ENCODE data around the gene BGLAP. TPM values are rescaled to one million over a fixed set of nuclear protein-coding genes. Genes with fewer than 3 reads are reported as not detected.

BGLAP gene
- polyA plus RNA-seq, 1 donor from 2014 or later: 2.5 TPM

- H3K4me3 ChIP-seq (ENCODE audit: low read length): no peak overlapping the region
- H3K9ac ChIP-seq (ENCODE audit: low read length): no peak overlapping the region
- H3K27me3 ChIP-seq (ENCODE audit: insufficient read depth, low read depth, low read length): no peaks in the 10 kb centered on the region
- no peak for TF ChIP-seq POLR2AphosphoS5 (IDR thresholded peaks at IDR 0.05)
- TF ChIP-seq MXI1 (conservative IDR thresholded peaks at IDR 0.05; ENCODE audit: poor library complexity, severe bottlenecking): no peak
- no peak for TF ChIP-seq EP300 (conservative IDR thresholded peaks at IDR 0.05; ENCODE audit: poor library complexity, severe bottlenecking)
- TF ChIP-seq CTCF (IDR thresholded peaks at IDR 0.05; ENCODE audit: poor library complexity, severe bottlenecking): no peak
- TF ChIP-seq REST (IDR thresholded peaks at IDR 0.05; ENCODE audit: borderline replicate concordance): no peak
- no peak for TF ChIP-seq TAF1 (IDR thresholded peaks at IDR 0.05; ENCODE audit: low read depth)
- no peak overlapping the region for H3K27ac ChIP-seq (ENCODE audit: low read length)
- no peaks in the 10 kb centered on the region for H3K79me2 ChIP-seq (replicated peaks; ENCODE audit: insufficient read depth, low read length)
- no peaks in the 10 kb centered on the region for H3K36me3 ChIP-seq (ENCODE audit: insufficient read depth, low read length)
- H3K9me3 ChIP-seq (ENCODE audit: low read length): no peaks in the 10 kb centered on the region
- no peaks in the 10 kb centered on the region for H3K9me2 ChIP-seq (ENCODE audit: insufficient read depth, low read length)
- no peak overlapping the region for H2AFZ ChIP-seq (ENCODE audit: low read depth, low read length)
- no peak overlapping the region for H3K4me2 ChIP-seq (ENCODE audit: low read length)
- H3F3A ChIP-seq (ENCODE audit: insufficient read depth, low read length, poor library complexity, severe bottlenecking): no peaks in the 10 kb centered on the region
- no peaks in the 10 kb centered on the region for H4K20me1 ChIP-seq (ENCODE audit: insufficient read depth)
These were observed 18.9 kb downstream of the BGLAP start for GRCh38 chr1:156260896-156261295.

DNA sequence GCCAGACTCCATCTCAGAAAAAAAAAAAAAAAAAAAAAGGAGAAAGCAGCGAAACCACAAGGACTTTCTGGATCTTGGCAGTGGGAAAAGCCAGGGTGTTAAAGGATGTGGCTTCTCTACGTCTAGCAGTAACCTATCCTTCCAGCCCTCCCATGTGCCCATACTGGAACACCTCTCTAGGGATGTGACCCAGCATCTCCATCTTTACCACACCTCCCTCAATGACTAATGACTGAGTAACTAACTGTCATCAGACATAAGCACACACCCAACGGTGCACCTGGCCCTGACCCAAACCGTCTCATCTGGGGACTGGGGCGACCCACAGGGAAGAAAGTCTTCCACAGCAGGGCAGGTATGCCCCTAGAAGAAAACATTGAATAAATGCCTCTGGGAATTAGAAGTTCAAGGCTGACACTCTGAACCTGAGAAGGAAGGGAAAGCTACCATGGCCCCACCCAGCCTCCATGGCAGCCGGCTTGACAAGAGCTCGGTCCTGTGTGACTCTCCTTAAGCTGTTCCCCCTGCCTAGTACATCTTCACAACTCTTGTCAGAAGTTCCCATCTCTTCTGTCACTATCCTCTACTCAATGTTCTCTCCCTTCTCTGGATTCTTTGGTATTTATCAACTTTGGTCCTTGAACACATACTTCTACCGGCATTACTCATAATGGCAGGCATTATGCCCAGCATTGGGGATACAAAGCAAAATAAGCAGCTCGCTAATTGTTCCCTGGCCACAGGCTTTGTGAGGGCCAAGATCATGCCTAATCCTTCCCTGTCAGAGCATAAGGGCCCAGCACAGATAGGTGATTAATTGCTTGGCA is 20.7 kb downstream of the BGLAP start:
- Histone ChIP-seq H3K4me2 (ENCODE audit: low read length) (no peak overlapping the region), H4K20me1 (ENCODE audit: insufficient read depth) (no peaks in the 10 kb centered on the region), H2AFZ (ENCODE audit: low read depth, low read length) (no peak overlapping the region), H3K9me3 (ENCODE audit: low read length) (no peaks in the 10 kb centered on the region), H3K27me3 (ENCODE audit: insufficient read depth, low read depth, low read length) (no peaks in the 10 kb centered on the region), H3K36me3 (ENCODE audit: insufficient read depth, low read length) (peaks cover 1% of the 10 kb centered on the region), H3F3A (ENCODE audit: insufficient read depth, low read length, poor library complexity, severe bottlenecking) (no peaks in the 10 kb centered on the region), H3K79me2 (replicated peaks; ENCODE audit: insufficient read depth, low read length) (no peaks in the 10 kb centered on the region), H3K27ac (ENCODE audit: low read length) (no peak overlapping the region), H3K4me3 (ENCODE audit: low read length) (no peak overlapping the region), H3K9ac (ENCODE audit: low read length) (no peak overlapping the region), H3K9me2 (ENCODE audit: insufficient read depth, low read length) (no peaks in the 10 kb centered on the region)
- TF ChIP-seq CTCF (IDR thresholded peaks at IDR 0.05; ENCODE audit: poor library complexity, severe bottlenecking) (no peak), EZH2 (IDR thresholded peaks at IDR 0.05; ENCODE audit: borderline replicate concordance, insufficient read depth, low read length, poor library complexity, severe bottlenecking) (no peak)
